Activated CD4-positive, alpha-beta T cell treated with anti-CD3 and anti-CD28 coated beads, Interleukin-2, amount 10 ng/mL, durations not matched to agents 7 days and 5 days (primary cell): ENCODE results near the gene MAST2. TPM values are rescaled to one million over a fixed set of nuclear protein-coding genes. Genes with fewer than 3 reads are reported as not detected.
A peak's percentile ranks its signal among the peaks of the same experiment; 100 is the strongest.

Experiments used
- CTCF ChIA-PET: fragments of 350-600 bp; sonication (Branson Sonifier 250); formaldehyde crosslinking; loops from one replicate; lab custom pipeline; 2021; ENCODE audit warnings: antibody characterized with exemption; lab: Charles Lee
- POLR2A ChIA-PET: fragments of 350-600 bp; sonication (Branson Sonifier 250); formaldehyde crosslinking; loops from one replicate; lab custom pipeline; 2021; ENCODE audit warnings: antibody characterized with exemption; lab: Charles Lee
- DNase-seq: peaks from one replicate; pipeline ENCODE4 v3.0.0-alpha.2; 2020
- H3K27ac Mint-ChIP-seq: one replicate; pipeline ENCODE4 v1.8.0; 2021; ENCODE audit warnings: mild to moderate bottlenecking, moderate library complexity, mixed read lengths
- H3K27me3 Mint-ChIP-seq: one replicate; pipeline ENCODE4 v1.8.0; 2021; ENCODE audit warnings: mixed read lengths
- H3K36me3 Mint-ChIP-seq: one replicate; pipeline ENCODE4 v1.8.0; 2021; ENCODE audit warnings: low read depth, mixed read lengths
- H3K4me1 Mint-ChIP-seq: one replicate; pipeline ENCODE4 v1.8.0; 2021; ENCODE audit warnings: mixed read lengths
- H3K4me3 Mint-ChIP-seq: one replicate; pipeline ENCODE4 v1.8.0; 2021; ENCODE audit warnings: mild to moderate bottlenecking, moderate library complexity, mixed read lengths
- H3K9me3 Mint-ChIP-seq: one replicate; pipeline ENCODE4 v1.8.0; 2021; ENCODE audit warnings: mixed read lengths
- total RNA-seq, 2 experiments: library from RNA; stranded (reverse); gene quantifications; one replicate each; pipeline ENCODE4 v1.2.3, GENCODE V29; 2021

Gene MAST2
- total RNA-seq, 2 experiments from 2014 or later, result 25.2 to 26.3 TPM

GRCh38 chr1:46061146-46061545 lies 257.7 kb downstream of the MAST2 start:
- POLR2A ChIA-PET, result no interaction called here
- Mint-ChIP-seq H3K27ac (no peak overlapping the region), H3K4me1 (peaks cover 34% of the 10 kb centered on the region), H3K4me3 (no peak overlapping the region), H3K27me3 (no peaks in the 10 kb centered on the region), H3K9me3 (no peaks in the 10 kb centered on the region), H3K36me3 (peaks cover 13% of the 10 kb centered on the region)
- CTCF ChIA-PET, result interaction anchor here (0.6 to 0.8 kb wide), 2 partner anchors 13 to 139 kb away, joined by 3 read pairs; no protein-coding TSS in a partner anchor
- DNase-seq, result no peak

DNA sequence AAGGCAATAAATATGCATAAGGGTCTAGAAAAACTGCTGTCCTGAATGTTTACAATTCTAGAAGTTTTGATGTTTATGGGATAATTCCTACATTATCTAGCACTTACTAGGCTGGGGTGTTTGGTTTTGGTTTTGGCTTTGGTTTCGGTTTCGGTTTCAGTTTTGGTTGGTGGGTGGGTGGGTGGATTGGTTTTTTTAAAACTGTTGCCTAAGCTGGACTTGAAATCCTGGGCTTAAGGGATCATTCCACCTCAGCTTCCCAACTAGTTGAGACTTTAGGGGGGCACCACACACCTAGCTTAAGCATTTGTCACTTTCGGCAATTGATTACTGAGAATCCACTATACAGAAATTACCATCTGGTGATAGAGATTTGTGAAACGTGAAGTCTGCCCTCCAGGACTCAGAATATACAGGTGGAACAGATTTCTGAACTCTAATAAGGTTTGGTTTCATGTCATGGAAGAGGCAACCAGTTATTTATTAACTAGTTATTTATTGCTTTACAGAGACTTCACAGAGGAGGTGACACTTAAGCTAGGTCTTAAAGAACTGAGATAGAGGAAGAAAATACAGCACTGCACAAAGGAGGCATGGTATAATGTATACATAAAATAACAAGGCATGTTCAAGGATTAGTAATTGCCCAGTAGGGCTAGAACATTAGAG lies 259.4 kb downstream of the MAST2 start:
- peak; percentile 76 for DNase-seq
- no peaks in the 10 kb centered on the region for H3K27me3 Mint-ChIP-seq
- peaks cover 34% of the 10 kb centered on the region for H3K4me1 Mint-ChIP-seq
- peak overlapping the region; percentile 6 for H3K4me3 Mint-ChIP-seq
- peaks cover 13% of the 10 kb centered on the region for H3K36me3 Mint-ChIP-seq
- ChIA-PET CTCF (interaction anchor here (0.5 kb wide), 1 partner anchor 79 kb away, joined by 6 read pairs; no protein-coding TSS in a partner anchor), POLR2A (no interaction called here)
- no peaks in the 10 kb centered on the region for H3K9me3 Mint-ChIP-seq
- peak overlapping the region; percentile 72 for H3K27ac Mint-ChIP-seq

GRCh38 chr1:46064708-46065107 lies 261.3 kb downstream of the MAST2 start:
- Mint-ChIP-seq H3K36me3 (peaks cover 13% of the 10 kb centered on the region), H3K4me3 (peak overlapping the region; percentile 20), H3K9me3 (no peaks in the 10 kb centered on the region), H3K27me3 (no peaks in the 10 kb centered on the region), H3K4me1 (peaks cover 34% of the 10 kb centered on the region), H3K27ac (no peak overlapping the region)
- DNase-seq, result no peak
- CTCF ChIA-PET, result interaction anchor here (0.8 to 1.0 kb wide), 2 partner anchors 15 to 124 kb away, joined by 3 to 5 read pairs; no protein-coding TSS in a partner anchor
- POLR2A ChIA-PET, result no interaction called here

GRCh38 chr1:46065405-46065804 lies 262.0 kb downstream of the MAST2 start:
- CTCF ChIA-PET, result interaction anchor here (0.8 kb wide), 1 partner anchor 15 kb away, joined by 5 read pairs; no protein-coding TSS in a partner anchor
- no peaks in the 10 kb centered on the region for H3K9me3 Mint-ChIP-seq
- peak; percentile 29 for DNase-seq
- POLR2A ChIA-PET, result interaction anchor here (0.7 kb wide), 1 partner anchor 26 kb away, joined by 3 read pairs; no protein-coding TSS in a partner anchor
- peak overlapping the region; percentile 54 for H3K27ac Mint-ChIP-seq
- peak overlapping the region; percentile 18 for H3K4me3 Mint-ChIP-seq
- no peaks in the 10 kb centered on the region for H3K27me3 Mint-ChIP-seq
- H3K36me3 Mint-ChIP-seq, result peaks cover 13% of the 10 kb centered on the region
- H3K4me1 Mint-ChIP-seq, result peaks cover 34% of the 10 kb centered on the region

DNA sequence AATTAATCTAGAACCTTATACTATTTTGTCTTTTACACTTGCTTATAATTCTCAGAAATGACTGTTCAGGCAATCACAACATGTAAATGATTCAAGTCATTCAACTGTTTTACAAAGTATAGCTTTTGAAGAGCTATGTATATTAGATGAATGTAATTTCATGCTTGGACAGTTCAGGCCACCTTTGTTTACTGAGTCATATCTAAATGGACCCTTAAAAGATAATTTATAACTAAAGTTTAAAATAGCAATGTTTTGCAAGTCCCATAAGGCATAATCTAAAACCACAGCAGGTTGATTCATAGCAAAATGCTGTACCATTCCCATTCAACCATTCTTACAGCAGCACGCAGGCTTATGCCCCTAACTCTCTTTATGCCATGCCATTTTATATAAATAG lies 264.2 kb downstream of the MAST2 start:
- H3K27me3 Mint-ChIP-seq, result no peaks in the 10 kb centered on the region
- ChIA-PET CTCF (interaction anchor here (1.6 kb wide), 1 partner anchor 14 kb away, joined by 4 read pairs; no protein-coding TSS in a partner anchor), POLR2A (no interaction called here)
- no peaks in the 10 kb centered on the region for H3K9me3 Mint-ChIP-seq
- H3K27ac Mint-ChIP-seq, result no peak overlapping the region
- H3K4me1 Mint-ChIP-seq, result peaks cover 24% of the 10 kb centered on the region
- no peak for DNase-seq
- peaks cover 6% of the 10 kb centered on the region for H3K36me3 Mint-ChIP-seq
- no peak overlapping the region for H3K4me3 Mint-ChIP-seq

GRCh38 chr1:46068525-46068924 lies 265.1 kb downstream of the MAST2 start:
- no peak for DNase-seq
- Mint-ChIP-seq H3K36me3 (peaks cover 6% of the 10 kb centered on the region), H3K27me3 (no peaks in the 10 kb centered on the region), H3K4me3 (no peak overlapping the region), H3K27ac (no peak overlapping the region), H3K4me1 (peaks cover 15% of the 10 kb centered on the region), H3K9me3 (no peaks in the 10 kb centered on the region)
- ChIA-PET CTCF (interaction anchor here (1.6 kb wide), 1 partner anchor 15 kb away, joined by 4 read pairs; no protein-coding TSS in a partner anchor), POLR2A (no interaction called here)

DNA sequence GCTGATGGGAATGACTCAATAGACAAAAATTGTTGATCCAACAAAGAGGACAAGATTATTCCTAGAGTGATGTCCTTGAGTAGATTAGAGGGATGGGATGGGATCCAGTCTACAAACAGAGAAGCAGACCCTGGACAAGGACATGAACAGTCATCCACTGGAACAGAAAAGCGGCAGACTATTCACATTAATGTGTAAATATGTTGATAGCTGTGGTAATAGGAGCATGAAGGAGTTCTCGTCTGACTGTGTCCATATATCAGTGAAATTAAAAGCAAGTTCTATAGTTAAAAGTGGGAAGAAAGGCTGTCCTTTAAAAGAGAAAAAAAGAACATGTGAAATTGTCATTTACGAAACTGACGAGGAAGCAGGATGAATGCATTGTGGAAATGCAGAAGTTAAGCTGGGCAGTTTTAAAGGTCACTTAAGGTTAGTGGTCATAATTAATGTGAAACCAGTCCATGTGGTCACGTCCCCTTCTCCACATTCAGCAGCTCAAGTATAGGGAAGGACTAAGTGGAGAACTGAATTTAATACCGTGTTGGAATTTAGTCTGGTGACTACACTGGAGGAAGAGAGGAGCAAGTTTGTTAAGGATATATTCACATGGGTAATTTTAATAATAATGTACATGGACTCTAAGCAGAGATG lies 266.9 kb downstream of the MAST2 start:
- Mint-ChIP-seq H3K27ac (no peak overlapping the region), H3K36me3 (peaks cover 4% of the 10 kb centered on the region)
- CTCF ChIA-PET, result interaction anchor here (0.6 to 1.0 kb wide), 2 partner anchors 30 to 139 kb away, joined by 3 read pairs; no protein-coding TSS in a partner anchor

DNA sequence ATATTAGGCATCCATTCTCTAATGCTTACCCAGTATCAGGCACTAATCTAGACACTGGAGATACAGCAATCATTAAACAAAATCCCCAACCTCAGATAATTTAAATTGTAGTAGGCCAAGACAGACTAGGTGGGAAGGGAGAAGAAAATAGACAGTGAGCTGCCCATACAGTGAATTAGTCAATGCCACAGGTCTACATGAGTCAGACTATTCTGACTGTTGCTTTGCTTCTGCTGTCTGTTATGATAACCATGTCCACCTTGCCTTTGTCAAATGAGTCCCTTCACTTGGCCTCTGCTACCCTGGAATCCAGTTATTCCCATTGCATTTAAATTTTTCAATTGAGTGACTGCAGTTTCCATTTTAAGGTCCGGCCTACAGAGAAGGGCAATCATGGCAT lies 269.6 kb downstream of the MAST2 start:
- POLR2A ChIA-PET, result no interaction called here
- Mint-ChIP-seq H3K4me3 (no peak overlapping the region), H3K27me3 (no peaks in the 10 kb centered on the region), H3K36me3 (no peaks in the 10 kb centered on the region), H3K4me1 (no peaks in the 10 kb centered on the region), H3K9me3 (no peaks in the 10 kb centered on the region), H3K27ac (no peak overlapping the region)
- CTCF ChIA-PET, result interaction anchor here (0.6 to 1.8 kb wide), 2 partner anchors 12 to 93 kb away, joined by 3 to 4 read pairs; no protein-coding TSS in a partner anchor
- no peak for DNase-seq

More for the DNA sequence above, 266.9 kb downstream of the MAST2 start:
- DNase-seq, result no peak
- no peak overlapping the region for H3K4me3 Mint-ChIP-seq
- H3K9me3 Mint-ChIP-seq, result no peaks in the 10 kb centered on the region
- POLR2A ChIA-PET, result no interaction called here
- no peaks in the 10 kb centered on the region for H3K27me3 Mint-ChIP-seq
- H3K4me1 Mint-ChIP-seq, result peaks cover 7% of the 10 kb centered on the region

DNA sequence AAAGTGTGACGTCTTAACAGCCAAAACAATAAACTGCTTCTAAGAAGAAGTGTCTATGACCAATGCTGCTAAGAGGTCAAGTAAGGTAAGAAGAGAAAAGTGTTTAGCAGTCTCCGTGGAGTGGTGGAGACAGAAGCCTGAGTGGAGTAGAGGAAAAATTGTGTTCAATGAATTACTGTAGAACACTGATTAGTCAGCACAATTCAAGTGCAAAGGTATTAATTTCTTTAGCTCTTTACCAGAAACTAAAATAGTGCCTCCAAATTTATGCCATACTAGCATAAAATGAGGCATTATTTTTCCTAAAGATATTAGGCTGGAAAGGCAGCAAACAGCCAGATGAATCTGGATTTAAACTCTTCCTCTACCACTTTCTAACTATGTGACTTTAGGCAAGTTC lies 272.9 kb downstream of the MAST2 start:
- Mint-ChIP-seq H3K4me3 (no peak overlapping the region), H3K4me1 (no peaks in the 10 kb centered on the region), H3K27me3 (peaks cover 3% of the 10 kb centered on the region), H3K36me3 (no peaks in the 10 kb centered on the region), H3K27ac (no peak overlapping the region), H3K9me3 (no peaks in the 10 kb centered on the region)
- CTCF ChIA-PET, result interaction anchor here (1.2 to 1.3 kb wide), 2 partner anchors 21 to 149 kb away, joined by 4 to 5 read pairs; no protein-coding TSS in a partner anchor
- POLR2A ChIA-PET, result no interaction called here
- no peak for DNase-seq

DNA sequence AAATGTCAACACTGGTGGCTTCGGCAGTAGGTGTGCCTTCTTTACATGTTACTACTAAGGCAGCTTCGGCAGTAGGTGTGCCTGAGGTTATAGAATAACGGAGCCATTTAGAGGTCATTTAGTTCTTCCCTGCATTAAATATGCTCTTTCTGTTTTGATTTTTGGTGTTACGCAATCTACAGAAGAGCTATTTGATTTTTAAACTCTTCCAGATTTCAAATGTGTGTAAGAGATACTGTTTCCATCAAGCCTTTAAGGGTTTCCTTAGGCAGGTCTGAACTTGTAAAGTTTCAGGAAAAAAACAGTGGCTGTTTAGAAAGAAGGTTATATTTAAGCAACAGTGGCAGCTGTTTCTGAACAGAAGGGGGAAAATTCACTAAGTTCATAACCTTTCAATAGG lies 274.2 kb downstream of the MAST2 start:
- no peak for DNase-seq
- no peaks in the 10 kb centered on the region for H3K36me3 Mint-ChIP-seq
- H3K4me3 Mint-ChIP-seq, result no peak overlapping the region
- H3K9me3 Mint-ChIP-seq, result no peaks in the 10 kb centered on the region
- peaks cover 7% of the 10 kb centered on the region for H3K27me3 Mint-ChIP-seq
- CTCF ChIA-PET, result interaction anchor here (0.6 kb wide), 1 partner anchor 113 kb away, joined by 3 read pairs; no protein-coding TSS in a partner anchor
- H3K27ac Mint-ChIP-seq, result no peak overlapping the region
- no peaks in the 10 kb centered on the region for H3K4me1 Mint-ChIP-seq
- POLR2A ChIA-PET, result no interaction called here

GRCh38 chr1:46080257-46080656 lies 276.8 kb downstream of the MAST2 start:
- Mint-ChIP-seq H3K4me3 (no peak overlapping the region), H3K36me3 (no peaks in the 10 kb centered on the region), H3K27me3 (peaks cover 12% of the 10 kb centered on the region), H3K4me1 (no peaks in the 10 kb centered on the region), H3K9me3 (no peaks in the 10 kb centered on the region), H3K27ac (no peak overlapping the region)
- ChIA-PET POLR2A (no interaction called here), CTCF (no interaction called here)
- no peak for DNase-seq

- ChIA-PET CTCF (no interaction called here), POLR2A (no interaction called here)
- H3K4me3 Mint-ChIP-seq, result no peak overlapping the region
- H3K4me1 Mint-ChIP-seq, result no peaks in the 10 kb centered on the region
- no peak for DNase-seq
- no peaks in the 10 kb centered on the region for H3K9me3 Mint-ChIP-seq
- H3K36me3 Mint-ChIP-seq, result no peaks in the 10 kb centered on the region
- H3K27me3 Mint-ChIP-seq, result peaks cover 12% of the 10 kb centered on the region
- H3K27ac Mint-ChIP-seq, result no peak overlapping the region
These were observed 277.8 kb downstream of the MAST2 start for GRCh38 chr1:46081206-46081605.

DNA sequence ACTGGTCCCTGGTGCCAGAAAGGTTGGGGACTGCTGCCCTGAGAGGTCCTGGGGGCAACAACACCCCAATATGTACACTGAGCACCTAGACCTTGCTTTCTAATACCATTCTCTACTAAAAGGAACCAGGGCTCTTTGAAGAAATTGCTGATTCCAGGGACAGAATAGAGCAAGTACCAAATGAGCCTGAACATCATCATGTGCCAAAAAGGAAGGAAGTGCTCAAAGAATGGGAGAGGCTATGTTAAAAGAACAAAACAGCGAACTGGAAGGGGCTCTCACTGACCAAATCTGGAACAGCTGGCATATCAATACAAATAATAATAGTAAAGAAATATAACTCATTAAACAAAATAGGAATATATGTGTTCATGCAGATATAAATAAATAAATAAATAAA lies 278.2 kb downstream of the MAST2 start:
- H3K4me3 Mint-ChIP-seq, result no peak overlapping the region

More for the DNA sequence above, 278.2 kb downstream of the MAST2 start:
- H3K27me3 Mint-ChIP-seq, result peaks cover 12% of the 10 kb centered on the region
- ChIA-PET POLR2A (no interaction called here), CTCF (no interaction called here)
- no peaks in the 10 kb centered on the region for H3K4me1 Mint-ChIP-seq
- H3K9me3 Mint-ChIP-seq, result no peaks in the 10 kb centered on the region
- no peak overlapping the region for H3K27ac Mint-ChIP-seq
- no peaks in the 10 kb centered on the region for H3K36me3 Mint-ChIP-seq
- no peak for DNase-seq
